Heart right ventricle (tissue), 16 donors: ENCODE data around the gene RGN. TPM values are rescaled to one million over a fixed set of nuclear protein-coding genes. Genes with fewer than 3 reads are reported as not detected.
"Not testable (repeated sequence)": the region's sequence is repeated elsewhere in the genome, so short reads cannot be mapped to it uniquely, and the experiment has no call there.

ENCODE experiments used
- ATAC-seq, 8 donors: fragments of 200-7000 bp; cut with Tn5 transposase; one replicate each; pipeline ENCODE4 v1.9.1; 2020; ENCODE audit warnings: mild to moderate bottlenecking in 8 of 8, moderate library complexity in 8 of 8, moderate number of reproducible peaks in 1 of 8
- DNase-seq, 2 donors: peaks; one replicate each; pipeline ENCODE4 v3.0.0-alpha.2; 2020
- H3K27ac ChIP-seq, 10 donors: fragments of 200-600 bp; sonication (generic) in 2 of 10; one replicate each; pipeline versions ENCODE4 v1.5.0 to v1.8.0; 2020 to 2022; ENCODE audit warnings: mild to moderate bottlenecking in 3 of 10
- H3K27me3 ChIP-seq, 7 donors: fragments of 200-600 bp; one replicate each; pipeline ENCODE4 v1.8.0; 2021 to 2022; ENCODE audit warnings: mild to moderate bottlenecking in 2 of 7
- H3K36me3 ChIP-seq, 9 donors: fragments of 200-600 bp; sonication (generic) in 1 of 9; one replicate each; pipeline versions ENCODE4 v1.5.0 to v1.8.0; 2020 to 2022; ENCODE audit warnings: mild to moderate bottlenecking in 2 of 9
- H3K4me1 ChIP-seq, 9 donors: fragments of 200-600 bp; sonication (generic) in 1 of 9; one replicate each; pipeline versions ENCODE4 v1.5.0 to v1.8.0; 2020 to 2022; ENCODE audit warnings: mild to moderate bottlenecking in 4 of 9
- H3K4me3 ChIP-seq, 10 donors: fragments of 200-600 bp; sonication (generic) in 2 of 10; one replicate each; pipeline versions ENCODE4 v1.5.0 to v1.8.0; 2020 to 2022; ENCODE audit warnings: mild to moderate bottlenecking in 7 of 10, moderate library complexity in 2 of 10
- H3K9me3 ChIP-seq, 11 donors: fragments of 200-600 bp in 10 of 11; sonication (generic) in 2 of 11; one replicate each; pipeline versions ENCODE4 v1.5.0 to v1.8.0; 2013 to 2022; ENCODE audit warnings: mild to moderate bottlenecking in 2 of 11, control low read depth in 1 of 11, moderate library complexity in 1 of 11
- CTCF ChIP-seq, 9 donors: fragments of 200-600 bp; sonication (generic) in 2 of 9; IDR thresholded peaks; one replicate each; pipeline versions ENCODE4 v1.5.0 to v1.8.0; 2021 to 2022; ENCODE audit warnings: antibody characterized with exemption in 9 of 9, mild to moderate bottlenecking in 5 of 9, moderate library complexity in 1 of 9
- WGBS, 2 donors: extraction: QIAGEN DNeasy Blood & Tissue Kit; methylation state at CpG; one replicate each; pipeline ENCODE4 v1.1.7; 2013; ENCODE audit warnings: inconsistent platforms in 1 of 2; 5-methylcytosine and 5-hydroxymethylcytosine counted together
- intact Hi-C, 10 donors: fragments of 100-400 bp; cut with DNase I; formaldehyde crosslinking; loops; one replicate each; pipeline versions ENCODE4 v1.11.1 to v1.14.2; 2022
- polyA plus RNA-seq, 2 donors: library from polyadenylated mRNA; stranded (reverse); fragments of 200-250 nt; gene quantifications; one replicate each; pipeline ENCODE4 v1.2.3, GENCODE V29; 2013
- total RNA-seq, 10 donors: library from RNA; stranded (reverse); fragmentation: NEBNext Ultra II Directional in 3 of 10; extraction: Animal tissue kit (Norgen Biotek cat#: 25700) in 3 of 10; gene quantifications; one replicate each; pipeline versions ENCODE4 v1.2.1 to v1.2.4, GENCODE V29; 2021 to 2023
- donor health status: Arrhythmogenic right ventricular cardiomyopathy.
- donor health status: ischemic (EF 13 %, LVEDD 7.1; RV severe dilation, severe dysfunction).
- donor health status: healthy with polysubstance abuse.
- donor health status: DM: no; HTN: yes; CAD: no.
- donor health status: DM: no; HTN: no; CAD: no.
- donor health status: ischemic (EF 25% LVEDD 6.9; RV normal size, moderate dysfunction).
- donor health status: ischemic (EF 25% LVEDD 5.7; RV mildly dilated, moderate dysfunction).
- donor health status: healthy.
- donor health status: DM: yes; HTN: yes; CAD: no.
- donor health status: Ischemic cardiomyopathy.
- donor health status: ischemic (EF 35%, LVEDD 5.7; RV mildly dilated, moderate dysfunction).
- donor health status: nonischemic (EF 11% LVEDD 7.7; RV severe dilation, severe dysfunction).
- donor health status: DM: yes; HTN: yes; CAD: no.
- donor health status: PGD.
- donor health status: ischemic (EF 29% LVEDD 5.4; RV normal size, mild dysfunction).
- donor health status: nonischemic (EF 23%, LVEDD 6.1; RV moderate dilation, normal function).

The RGN gene
- total and polyA plus RNA-seq, 12 donors, result 2.1 to 29.2 (median 21.8) TPM

- no peak for TF ChIP-seq CTCF (IDR thresholded peaks at IDR 0.05)
- DNase-seq (peak; percentile 84 to 94), ATAC-seq (peak; percentile 96 to 100 (median 99))
- Histone ChIP-seq H3K36me3 (no peaks in the 10 kb centered on the region), H3K4me3 (peak overlapping the region; percentile 21 to 69 (median 62)), H3K4me1 (peaks cover 0 to 10% (median 5%) of the 10 kb centered on the region in 9 donors), H3K27ac (peak overlapping the region; percentile 58 to 88 (median 80)), H3K9me3 (no peaks in the 10 kb centered on the region), H3K27me3 (peaks cover 0 to 37% (median 0%) of the 10 kb centered on the region in 7 donors)
- whole genome bisulfite sequencing, 2 donors, result 0% methylated on average over 28 to 31 of the region's 31 CpGs
- intact Hi-C loops, result no loop called here
Observed at GRCh38 chrX:47129157-47129898, 51.1 kb downstream of the RGN start.

GRCh38 chrX:47129899-47130358, 51.7 kb downstream of the RGN start:
- DNase-seq (no peak), ATAC-seq (no peak)
- 18 to 20% methylated on average over 11 of the region's 11 CpGs for WGBS, 2 donors
- Histone ChIP-seq H3K9me3 (no peaks in the 10 kb centered on the region), H3K27ac (peak overlapping the region in 9 of 10 donors; percentile 61 to 88 (median 80)), H3K36me3 (no peaks in the 10 kb centered on the region), H3K27me3 (peaks cover 0 to 41% (median 0%) of the 10 kb centered on the region in 7 donors), H3K4me3 (peak overlapping the region in 9 of 10 donors; percentile 44 to 69 (median 63)), H3K4me1 (peaks cover 0 to 10% (median 5%) of the 10 kb centered on the region in 9 donors)
- no peak for TF ChIP-seq CTCF (IDR thresholded peaks at IDR 0.05)
- intact Hi-C loops, result no loop called here

- no peak for TF ChIP-seq CTCF (IDR thresholded peaks at IDR 0.05)
- no peak overlapping the region for H3K27ac ChIP-seq
- H3K27me3 ChIP-seq, result peaks cover 0 to 41% (median 0%) of the 10 kb centered on the region in 7 donors
- no peak for DNase-seq
- H3K9me3 ChIP-seq, result no peaks in the 10 kb centered on the region
- intact Hi-C loops, result no loop called here
- H3K4me1 ChIP-seq, result peaks cover 0 to 10% (median 5%) of the 10 kb centered on the region in 9 donors
- ATAC-seq, result no peak
- WGBS, 2 donors, result 77 to 94% methylated on average over 3 to 5 of the region's 5 CpGs
- H3K4me3 ChIP-seq, result no peak overlapping the region
- no peaks in the 10 kb centered on the region for H3K36me3 ChIP-seq
Observed at GRCh38 chrX:47133493-47133892, 55.2 kb downstream of the RGN start.

- H3K27me3 ChIP-seq, result peaks cover 0 to 51% (median 0%) of the 10 kb centered on the region in 7 donors
- DNase-seq, H3K9me3 ChIP-seq, H3K4me3 ChIP-seq, H3K4me1 ChIP-seq, H3K36me3 ChIP-seq, intact Hi-C loops, H3K27ac ChIP-seq: not testable (repeated sequence)
- 72 to 74% methylated on average over 5 of the region's 5 CpGs for WGBS, 2 donors
- peak in 1 of 8 donors; percentile 53 for ATAC-seq
Observed at GRCh38 chrX:47135650-47136049, 57.4 kb downstream of the RGN start.

- intact Hi-C loops, result no loop called here
- Histone ChIP-seq H3K9me3 (no peaks in the 10 kb centered on the region), H3K36me3 (peaks cover 0 to 23% (median 0%) of the 10 kb centered on the region in 9 donors), H3K4me1 (peaks cover 0 to 3% (median under 1%) of the 10 kb centered on the region in 9 donors), H3K4me3 (no peak overlapping the region), H3K27ac (no peak overlapping the region), H3K27me3 (peaks cover 0 to 58% (median 0%) of the 10 kb centered on the region in 7 donors)
- DNase-seq, result no peak
- no peak for TF ChIP-seq CTCF (IDR thresholded peaks at IDR 0.05)
- WGBS, 2 donors, result 82 to 91% methylated on average over 5 to 6 of the region's 6 CpGs
- ATAC-seq, result no peak
Observed at GRCh38 chrX:47138171-47138570, 59.9 kb downstream of the RGN start.
